Caco-2 (cell line): ENCODE measurements around the gene CCDC154. TPM values are rescaled to one million over a fixed set of nuclear protein-coding genes. Genes with fewer than 3 reads are reported as not detected.

ENCODE experiments used
- BruUV-seq: library from RNA; stranded (reverse); fragments of 400-500 nt; replicated peaks from 2 replicates; lab custom pipeline; 2021; lab: Mats Ljungman, UMichigan
- CTCF ChIA-PET: fragments of 300-600 bp; sonication (Branson Sonifier 250); formaldehyde crosslinking; loops from one replicate; lab custom pipeline; 2022; ENCODE audit warnings: antibody characterized with exemption; lab: Charles Lee
- POLR2A ChIA-PET: fragments of 300-600 bp; sonication (Branson Sonifier 250); formaldehyde crosslinking; loops from one replicate; lab custom pipeline; 2022; ENCODE audit warnings: antibody characterized with exemption; lab: Charles Lee
- DNase-seq, 2 experiments: peaks; one replicate each; pipeline versions ENCODE4 v3.0.0 to v3.0.0-alpha.2; 2020 to 2022
- H3K27me3 ChIP-seq: replicated peaks from 2 replicates; pipeline ENCODE4 v1.6.0; 2011; ENCODE audit warnings: low read length; ENCODE audit not compliant: control insufficient read depth, insufficient read depth
- H3K36me3 ChIP-seq: 2 replicates; pipeline ENCODE4 v1.5.1; 2011; ENCODE audit warnings: low read length; ENCODE audit not compliant: control insufficient read depth, insufficient read depth
- H3K4me1 ChIP-seq: fragments of 250-450 bp; sonication (Bioruptor Pico); 2 replicates; pipeline ENCODE4 v1.5.1; 2020; ENCODE audit warnings: mild to moderate bottlenecking
- H3K4me3 ChIP-seq: 2 replicates; pipeline ENCODE4 v1.5.1; 2011; ENCODE audit warnings: low read depth, mild to moderate bottlenecking, control low read depth, low read length
- H3K9me3 ChIP-seq: fragments of 250-450 bp; sonication (Bioruptor Pico); 2 replicates; pipeline ENCODE4 v1.5.1; 2020; ENCODE audit warnings: mild to moderate bottlenecking, moderate library complexity
- H3K27ac Mint-ChIP-seq: one replicate; pipeline ENCODE4 v1.8.0; 2022; ENCODE audit warnings: mixed read lengths; ENCODE audit not compliant: unreplicated experiment
- H3K27me3 Mint-ChIP-seq: one replicate; pipeline ENCODE4 v1.8.0; 2022; ENCODE audit warnings: mixed read lengths; ENCODE audit not compliant: insufficient read depth, unreplicated experiment
- H3K36me3 Mint-ChIP-seq: one replicate; pipeline ENCODE4 v1.8.0; 2022; ENCODE audit warnings: mild to moderate bottlenecking, mixed read lengths; ENCODE audit not compliant: insufficient read depth, unreplicated experiment
- H3K4me1 Mint-ChIP-seq: one replicate; pipeline ENCODE4 v1.8.0; 2022; ENCODE audit warnings: low read depth, mixed read lengths; ENCODE audit not compliant: unreplicated experiment
- H3K4me3 Mint-ChIP-seq: one replicate; pipeline ENCODE4 v1.8.0; 2022; ENCODE audit warnings: mild to moderate bottlenecking, moderate library complexity, mixed read lengths; ENCODE audit not compliant: unreplicated experiment
- H3K9me3 Mint-ChIP-seq: one replicate; pipeline ENCODE4 v1.8.0; 2022; ENCODE audit warnings: mixed read lengths; ENCODE audit not compliant: unreplicated experiment
- CTCF ChIP-seq, 2 experiments: fragments of 200-600 bp in 1 of 2; IDR thresholded peaks; 1 replicate in 1 of 2; 2 replicates in 1 of 2; pipeline versions ENCODE4 v1.5.1 to v1.8.0; 2011 to 2022; ENCODE audit warnings: antibody characterized with exemption in 1 of 2, control low read depth in 1 of 2, inconsistent platforms in 1 of 2, low read depth in 1 of 2, low read length in 1 of 2, mild to moderate bottlenecking in 1 of 2, moderate library complexity in 1 of 2; ENCODE audit not compliant: insufficient read depth in 1 of 2, severe bottlenecking in 1 of 2, unreplicated experiment in 1 of 2
- intact Hi-C: fragments of 100-400 bp; cut with micrococcal nuclease; formaldehyde crosslinking; loops from one replicate; pipeline ENCODE4 v1.10.0; 2022; ENCODE audit not compliant: unreplicated experiment
- total RNA-seq: library from RNA; stranded (reverse); gene quantifications from 2 replicates; pipeline ENCODE4 v1.2.3, GENCODE V29; 2022

CCDC154 gene
- total RNA-seq, 1 experiment from 2014 or later, result 1.1 TPM

DNA sequence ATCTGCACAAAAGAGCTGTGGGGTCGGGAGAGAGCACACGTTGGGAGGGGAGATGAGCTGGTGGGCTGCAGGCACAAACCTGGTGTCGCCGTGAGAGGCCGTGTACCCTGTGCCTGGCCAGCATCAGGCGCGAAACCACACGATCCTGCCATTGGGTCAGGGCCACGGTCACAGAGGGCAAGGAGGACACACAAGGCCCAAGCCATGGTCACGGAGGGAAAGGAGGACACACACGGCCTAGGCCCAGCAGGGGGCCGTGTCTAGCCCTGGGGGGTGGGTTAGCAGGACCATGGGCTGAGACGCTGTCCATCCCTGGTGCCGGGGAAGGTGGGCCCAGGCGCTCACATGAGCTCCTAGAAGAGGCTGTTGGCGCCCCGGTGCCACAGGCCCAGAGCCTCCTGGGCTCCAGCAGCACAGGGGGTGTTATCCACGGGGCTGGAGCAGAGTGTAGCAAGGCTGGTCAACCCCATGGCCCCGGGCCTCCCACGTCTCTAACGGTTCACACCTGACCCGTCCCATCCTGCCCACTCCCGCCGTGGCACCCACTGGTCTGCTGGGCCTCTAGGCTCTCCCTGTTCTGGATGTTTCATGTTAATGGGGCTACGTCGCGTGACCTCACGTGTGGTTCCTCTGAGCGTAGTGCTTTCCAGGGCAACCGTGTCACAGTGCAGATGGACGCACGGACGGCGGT is 7.5 kb upstream of the CCDC154 start:
- Histone ChIP-seq H3K4me3 (no peak overlapping the region), H3K36me3 (peaks cover 1% of the 10 kb centered on the region; the same call in 1 of the 2 replicates), H3K4me1 (no peaks in the 10 kb centered on the region), H3K9me3 (no peaks in the 10 kb centered on the region), H3K27me3 (no peaks in the 10 kb centered on the region)
- Mint-ChIP-seq H3K4me1 (no peaks in the 10 kb centered on the region), H3K36me3 (peaks cover 5% of the 10 kb centered on the region), H3K27ac (no peak overlapping the region), H3K9me3 (no peaks in the 10 kb centered on the region), H3K4me3 (no peak overlapping the region), H3K27me3 (no peaks in the 10 kb centered on the region)
- no peak for DNase-seq
- TF ChIP-seq CTCF (IDR thresholded peaks at IDR 0.05; ENCODE audit: insufficient read depth in 1 of 2, low read depth in 1 of 2, low read length in 1 of 2, severe bottlenecking in 1 of 2, unreplicated experiment in 1 of 2), result no peak
- BruUV-seq, result no TSS peak
- intact Hi-C loops, result no loop called here
- ChIA-PET CTCF (no interaction called here), POLR2A (no interaction called here)

DNA sequence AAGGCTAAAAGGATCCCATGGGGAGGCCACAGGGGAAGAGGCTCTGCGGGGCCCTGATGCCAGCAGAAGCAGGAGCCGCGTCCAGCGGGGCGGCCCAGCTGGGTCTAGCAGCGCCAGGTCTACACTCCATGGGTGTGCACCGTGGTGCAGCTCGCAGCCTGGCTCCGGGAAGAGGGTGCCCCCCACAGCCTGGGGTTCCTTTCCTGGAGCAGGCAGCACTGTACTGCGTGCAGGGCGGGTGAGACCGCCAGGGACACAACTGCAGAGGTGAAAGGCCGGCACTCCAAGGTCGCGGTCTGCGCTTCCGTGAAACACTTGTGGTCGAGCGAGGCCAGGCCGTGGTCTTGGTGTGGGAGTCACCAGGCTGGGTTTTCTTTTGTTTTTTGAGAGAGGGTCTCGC is 6.5 kb upstream of the CCDC154 start:
- CTCF ChIA-PET, result no interaction called here
- intact Hi-C loops, result no loop called here
- no peak overlapping the region for H3K27ac Mint-ChIP-seq
- H3K27me3 ChIP-seq, result no peaks in the 10 kb centered on the region
- H3K4me3 Mint-ChIP-seq, result no peak overlapping the region
- H3K9me3 Mint-ChIP-seq, result no peaks in the 10 kb centered on the region
- H3K36me3 ChIP-seq, result peaks cover 1% of the 10 kb centered on the region; the same call in 1 of the 2 replicates
- BruUV-seq, result no TSS peak
- no peaks in the 10 kb centered on the region for H3K9me3 ChIP-seq
- peaks cover 5% of the 10 kb centered on the region for H3K36me3 Mint-ChIP-seq
- POLR2A ChIA-PET, result no interaction called here
- no peaks in the 10 kb centered on the region for H3K27me3 Mint-ChIP-seq
- H3K4me3 ChIP-seq, result no peak overlapping the region
- no peaks in the 10 kb centered on the region for H3K4me1 Mint-ChIP-seq
- H3K4me1 ChIP-seq, result no peaks in the 10 kb centered on the region
- no peak for TF ChIP-seq CTCF (IDR thresholded peaks at IDR 0.05; ENCODE audit: insufficient read depth in 1 of 2, low read depth in 1 of 2, low read length in 1 of 2, severe bottlenecking in 1 of 2, unreplicated experiment in 1 of 2)
- DNase-seq, result no peak

DNA sequence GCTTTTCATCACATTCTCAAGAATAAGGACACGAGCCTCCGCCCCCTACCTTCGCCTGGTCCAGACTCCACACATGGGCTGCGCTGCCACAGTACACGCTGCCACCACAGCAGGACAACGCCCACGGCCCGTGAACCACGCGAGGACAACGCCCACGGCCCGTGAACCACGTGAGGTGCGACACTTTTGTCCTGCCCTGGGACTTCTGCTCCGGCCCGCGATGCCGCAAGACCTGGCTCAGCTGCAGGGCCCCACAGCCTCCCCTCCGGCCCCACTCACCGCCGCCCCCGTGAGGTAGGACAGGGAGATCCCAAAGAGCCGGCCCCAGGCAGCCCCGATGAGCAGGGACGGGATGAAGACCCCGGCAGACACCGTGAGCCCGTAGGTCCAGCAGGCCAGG is 5.9 kb upstream of the CCDC154 start:
- no TSS peak for BruUV-seq
- Histone ChIP-seq H3K4me3 (no peak overlapping the region), H3K4me1 (no peaks in the 10 kb centered on the region), H3K27me3 (no peaks in the 10 kb centered on the region), H3K9me3 (no peaks in the 10 kb centered on the region), H3K36me3 (peaks cover 1% of the 10 kb centered on the region; the same call in 1 of the 2 replicates)
- peak in 1 of 2 experiments; percentile 28 for DNase-seq
- Mint-ChIP-seq H3K4me3 (no peak overlapping the region), H3K9me3 (no peaks in the 10 kb centered on the region), H3K27me3 (no peaks in the 10 kb centered on the region), H3K4me1 (no peaks in the 10 kb centered on the region), H3K36me3 (peaks cover 4% of the 10 kb centered on the region), H3K27ac (peak overlapping the region; percentile 30)
- TF ChIP-seq CTCF (IDR thresholded peaks at IDR 0.05; ENCODE audit: insufficient read depth in 1 of 2, low read depth in 1 of 2, low read length in 1 of 2, severe bottlenecking in 1 of 2, unreplicated experiment in 1 of 2), result peak; percentile 3 to 15
- ChIA-PET POLR2A (no interaction called here), CTCF (no interaction called here)
- intact Hi-C loops, result no loop called here
